HCT116 (cell line): Measurements from ENCODE around the gene ALAD. TPM values are rescaled to one million over a fixed set of nuclear protein-coding genes. Genes with fewer than 3 reads are reported as not detected.

Experiments
- ATAC-seq: fragments of 200-7000 bp; cut with Tn5 transposase; 2 replicates; pipeline ENCODE4 v1.9.1; 2020; ENCODE audit warnings: mild to moderate bottlenecking, moderate library complexity
- BruUV-seq: library from RNA; stranded (reverse); fragments of 400-500 nt; replicated peaks from 2 replicates; lab custom pipeline; 2021; lab: Mats Ljungman, UMichigan
- CTCF ChIA-PET: fragments of 300-600 bp; sonication (Branson Sonifier 250); formaldehyde crosslinking; loops from one replicate; lab custom pipeline; 2021; ENCODE audit warnings: antibody characterized with exemption; lab: Charles Lee
- POLR2A ChIA-PET: fragments of 300-600, 350-600 bp; sonication (Branson Sonifier 250); formaldehyde crosslinking; loops from one replicate; lab custom pipeline; 2021; ENCODE audit warnings: antibody characterized with exemption; lab: Charles Lee
- RAD21 ChIA-PET, 2 experiments: fragments of 300-600 bp; sonication (Branson Sonifier 250); formaldehyde crosslinking; loops; one replicate each; lab custom pipeline; 2023; ENCODE audit warnings: low total read pairs in 2 of 2; ENCODE audit not compliant: uncharacterized antibody in 2 of 2, unreplicated experiment in 2 of 2, low non-redundant PET in 1 of 2; lab: Charles Lee
- DNase-seq: peaks from one replicate; pipeline ENCODE4 v3.0.0-alpha.2; 2010; ENCODE audit warnings: low read depth, low spot score
- H2AFZ ChIP-seq: fragments of 200-600 bp; shearing (Covaris generic), sonication (generic); 2 replicates; pipeline ENCODE4 v1.6.1; 2017; ENCODE audit warnings: low read depth, mixed run types, mixed read lengths, antibody characterized with exemption, low read length; ENCODE audit not compliant: poor library complexity, severe bottlenecking
- H3K27ac ChIP-seq: 2 replicates; pipeline ENCODE4 v1.5.1; 2012; ENCODE audit warnings: low read depth, low read length
- H3K27me3 ChIP-seq: fragments of 200-600 bp; sonication (generic); 2 replicates; pipeline ENCODE4 v1.6.1; 2016; ENCODE audit warnings: mixed run types, low read length, mixed read lengths; ENCODE audit not compliant: insufficient read depth
- H3K36me3 ChIP-seq, 2 experiments: fragments of 200-500 bp in 1 of 2; fragments of 200-600 bp in 1 of 2; sonication (Bioruptor generic) in 1 of 2; sonication (generic) in 1 of 2; 2 replicates each; pipeline versions ENCODE4 v1.5.1 to v1.6.1; 2014 to 2016; ENCODE audit warnings: low read length in 2 of 2, inconsistent platforms in 1 of 2, mixed read lengths in 1 of 2, mixed run types in 1 of 2; ENCODE audit not compliant: insufficient read depth in 2 of 2, control insufficient read depth in 1 of 2
- H3K4me1 ChIP-seq, 2 experiments: fragments of 200-600 bp in 1 of 2; sonication (generic) in 1 of 2; 2 replicates each; pipeline versions ENCODE4 v1.5.1 to v1.6.1; 2012 to 2017; ENCODE audit warnings: low read length in 2 of 2, inconsistent platforms in 1 of 2, mild to moderate bottlenecking in 1 of 2, mixed read lengths in 1 of 2, mixed run types in 1 of 2, moderate library complexity in 1 of 2; ENCODE audit not compliant: insufficient read depth in 2 of 2, control insufficient read depth in 1 of 2
- H3K4me2 ChIP-seq: fragments of 200-600 bp; sonication (generic); 2 replicates; pipeline ENCODE4 v1.6.1; 2017; ENCODE audit warnings: mixed run types, low read length, mixed read lengths
- H3K4me3 ChIP-seq, 2 experiments: fragments of 200-600 bp in 1 of 2; sonication (generic) in 1 of 2; replicated peaks in 1 of 2; 2 replicates each; pipeline ENCODE4 v1.5.1; 2011 to 2016; ENCODE audit warnings: low read length in 2 of 2, control low read depth in 1 of 2, low read depth in 1 of 2, mild to moderate bottlenecking in 1 of 2, mixed read lengths in 1 of 2, mixed run types in 1 of 2
- H3K79me2 ChIP-seq: fragments of 200-600 bp; sonication (generic); 2 replicates; pipeline ENCODE4 v1.6.1; 2017; ENCODE audit warnings: mild to moderate bottlenecking, mixed run types, low read length, moderate library complexity, mixed read lengths; ENCODE audit not compliant: insufficient read depth
- H3K9ac ChIP-seq: fragments of 200-600 bp; sonication (generic); 2 replicates; pipeline ENCODE4 v1.6.1; 2016; ENCODE audit warnings: low read length, mixed read lengths
- H3K9me2 ChIP-seq: fragments of 200-600 bp; sonication (generic), shearing (Covaris generic); 2 replicates; pipeline ENCODE4 v1.6.1; 2017; ENCODE audit warnings: mixed run types, mild to moderate bottlenecking, moderate library complexity; ENCODE audit not compliant: insufficient read depth
- H3K9me3 ChIP-seq, 2 experiments: fragments of 200-500 bp in 1 of 2; fragments of 200-600 bp in 1 of 2; sonication (Bioruptor generic) in 1 of 2; sonication (generic) in 1 of 2; 2 replicates each; pipeline ENCODE4 v1.6.1; 2014 to 2017; ENCODE audit warnings: low read length in 2 of 2, mixed read lengths in 2 of 2, inconsistent platforms in 1 of 2, low read depth in 1 of 2, mild to moderate bottlenecking in 1 of 2, mixed run types in 1 of 2, moderate library complexity in 1 of 2; ENCODE audit not compliant: control insufficient read depth in 1 of 2, insufficient read depth in 1 of 2
- H4K20me1 ChIP-seq: fragments of 200-600 bp; sonication (generic), shearing (Covaris generic); 2 replicates; pipeline ENCODE4 v1.6.1; 2017; ENCODE audit warnings: mixed run types, mild to moderate bottlenecking, moderate library complexity; ENCODE audit not compliant: insufficient read depth
- CBX3 ChIP-seq: IDR thresholded peaks from 2 replicates; pipeline ENCODE4 v1.6.1; 2012; ENCODE audit warnings: low read depth
- CEBPB ChIP-seq: IDR thresholded peaks from 2 replicates; pipeline ENCODE4 v1.6.1; 2012; ENCODE audit warnings: low read depth
- EGR1 ChIP-seq: IDR thresholded peaks from 2 replicates; pipeline ENCODE4 v1.6.1; 2012; ENCODE audit warnings: low read depth
- ELF1 ChIP-seq: IDR thresholded peaks from 2 replicates; pipeline ENCODE4 v1.6.1; 2012; ENCODE audit warnings: low read depth, borderline replicate concordance
- EZH2 ChIP-seq: fragments of 200-600 bp; sonication (generic); IDR thresholded peaks from 2 replicates; pipeline ENCODE4 v1.6.1; 2017; ENCODE audit warnings: antibody characterized with exemption, mixed run types
- EZH2phosphoT487 ChIP-seq: fragments of 200-600 bp; IDR thresholded peaks from 2 replicates; pipeline ENCODE4 v1.6.1; 2018; ENCODE audit warnings: antibody characterized with exemption, borderline replicate concordance
- FOSL1 ChIP-seq: IDR thresholded peaks from 2 replicates; pipeline ENCODE4 v1.6.1; 2012; ENCODE audit warnings: low read depth
- JUND ChIP-seq: IDR thresholded peaks from 2 replicates; pipeline ENCODE4 v1.6.1; 2012
- POLR2A ChIP-seq: IDR thresholded peaks from 2 replicates; pipeline ENCODE4 v1.7.0; 2011; ENCODE audit warnings: borderline replicate concordance; ENCODE audit not compliant: insufficient read depth, insufficient read length; ENCODE audit errors: extremely low read depth
- POLR2AphosphoS5 ChIP-seq: IDR thresholded peaks from 2 replicates; pipeline ENCODE4 v1.6.1; 2011; ENCODE audit warnings: mild to moderate bottlenecking, low read depth, low read length, moderate library complexity
- RAD21 ChIP-seq: IDR thresholded peaks from 2 replicates; pipeline ENCODE4 v1.6.1; 2012; ENCODE audit warnings: low read depth, mild to moderate bottlenecking
- SP1 ChIP-seq: IDR thresholded peaks from 2 replicates; pipeline ENCODE4 v1.6.1; 2012; ENCODE audit warnings: low read depth
- SRF ChIP-seq: IDR thresholded peaks from 2 replicates; pipeline ENCODE4 v1.6.1; 2012; ENCODE audit warnings: low read depth
- YY1 ChIP-seq: IDR thresholded peaks from 2 replicates; pipeline ENCODE4 v1.6.1; 2011; ENCODE audit warnings: low read length, low read depth, moderate library complexity, mild to moderate bottlenecking; ENCODE audit not compliant: insufficient replicate concordance; ENCODE audit errors: extremely low read depth
- ZFX ChIP-seq: fragments of 450-650 bp; IDR thresholded peaks from 2 replicates; pipeline ENCODE4 v1.6.1; 2017
- ZNF274 ChIP-seq: fragments of 200-500 bp; sonication (Bioruptor generic); IDR thresholded peaks from 2 replicates; pipeline ENCODE4 v1.6.1; 2014; ENCODE audit warnings: mild to moderate bottlenecking, low read depth, low read length, inconsistent platforms
- intact Hi-C: fragments of 100-400 bp; cut with micrococcal nuclease; formaldehyde crosslinking; loops from 2 replicates; pipeline ENCODE4 v1.10.0; 2022
- total RNA-seq: library from RNA; stranded (reverse); gene quantifications from one replicate; pipeline ENCODE4 v1.2.1, GENCODE V29; 2021; ENCODE audit not compliant: unreplicated experiment
- TF ChIP-seq, protein P1 (sequence below): IDR thresholded peaks from 2 replicates; pipeline ENCODE4 v1.6.1; 2012
- TF ChIP-seq, protein P2 (sequence below): IDR thresholded peaks from 2 replicates; pipeline ENCODE4 v1.6.1; 2012; ENCODE audit warnings: low read depth
- TF ChIP-seq, protein P3 (sequence below): IDR thresholded peaks from 2 replicates; pipeline ENCODE4 v1.6.1; 2012

The ALAD gene
- total RNA-seq, 1 experiment from 2014 or later: 14.0 TPM

DNA sequence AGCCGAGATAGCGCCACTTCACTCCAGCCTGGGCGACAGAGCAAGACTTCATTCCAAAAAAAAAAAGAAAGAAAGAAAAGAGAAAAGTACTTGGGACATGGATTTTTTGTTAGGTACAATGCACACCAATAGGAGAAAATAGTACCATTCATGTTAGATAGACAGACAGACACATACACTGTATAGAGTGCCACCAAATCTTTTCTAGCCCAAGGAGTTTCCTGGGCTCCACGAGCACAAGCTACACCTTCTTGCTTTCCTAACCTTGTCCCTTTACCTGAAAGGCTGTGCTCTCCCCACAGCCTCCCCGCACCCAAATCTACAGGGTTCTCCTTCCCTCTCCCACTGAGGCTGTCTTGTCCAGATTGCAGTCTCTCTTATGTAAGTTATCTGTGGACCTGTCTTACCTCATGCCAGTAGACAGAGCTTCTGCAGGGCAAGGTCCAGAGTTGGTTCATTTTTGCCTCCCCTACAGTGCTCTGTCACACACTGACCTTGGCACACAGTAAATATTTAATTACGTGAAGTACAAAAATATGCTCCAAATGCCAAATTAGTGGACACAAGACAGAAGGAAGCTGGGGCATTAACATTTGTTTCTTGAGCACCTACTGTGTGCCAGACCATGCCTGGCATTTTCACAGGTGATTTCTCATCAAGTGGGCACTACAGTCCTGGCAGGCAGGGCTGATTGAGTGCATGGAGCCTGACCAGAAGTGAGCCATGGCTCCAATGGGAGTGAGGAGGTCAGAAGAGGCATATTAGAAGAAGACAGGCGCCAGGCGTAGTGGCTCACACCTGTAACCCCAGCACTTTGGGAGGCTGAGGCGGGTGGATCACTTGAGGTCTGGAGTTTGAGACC is 5.9 kb downstream of the ALAD start (continued):
- TF ChIP-seq RAD21 (no peak), EZH2phosphoT487 (no peak), ELF1 (no peak), SP1 (no peak), CBX3 (no peak), CEBPB (no peak)
- TF ChIP-seq, protein P1, sequence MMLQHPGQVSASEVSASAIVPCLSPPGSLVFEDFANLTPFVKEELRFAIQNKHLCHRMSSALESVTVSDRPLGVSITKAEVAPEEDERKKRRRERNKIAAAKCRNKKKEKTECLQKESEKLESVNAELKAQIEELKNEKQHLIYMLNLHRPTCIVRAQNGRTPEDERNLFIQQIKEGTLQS: no peak

DNA sequence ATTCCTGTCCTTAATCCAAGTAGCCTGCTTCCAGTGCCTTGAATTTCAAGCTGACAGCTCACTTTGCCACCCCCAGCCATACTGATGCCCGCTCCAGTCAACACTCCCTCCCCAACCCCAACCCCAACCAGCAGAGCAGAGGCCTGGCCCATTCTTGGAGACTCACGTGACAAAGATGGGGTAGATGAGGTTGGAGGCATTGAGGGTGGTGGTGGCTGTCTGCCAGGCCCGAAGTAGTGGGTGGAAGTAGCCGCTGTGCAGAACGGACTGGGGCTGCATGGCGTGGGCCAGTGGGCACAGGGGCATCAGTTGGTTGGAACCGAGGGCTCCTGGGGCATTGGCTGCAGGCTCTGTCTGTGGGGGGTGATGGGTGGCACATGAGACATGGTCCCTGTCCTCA is 7.8 kb downstream of the ALAD start:
- DNase-seq: no peak
- no peak for TF ChIP-seq ZNF274
- TF ChIP-seq POLR2AphosphoS5: no peak
- TF ChIP-seq, protein P2, sequence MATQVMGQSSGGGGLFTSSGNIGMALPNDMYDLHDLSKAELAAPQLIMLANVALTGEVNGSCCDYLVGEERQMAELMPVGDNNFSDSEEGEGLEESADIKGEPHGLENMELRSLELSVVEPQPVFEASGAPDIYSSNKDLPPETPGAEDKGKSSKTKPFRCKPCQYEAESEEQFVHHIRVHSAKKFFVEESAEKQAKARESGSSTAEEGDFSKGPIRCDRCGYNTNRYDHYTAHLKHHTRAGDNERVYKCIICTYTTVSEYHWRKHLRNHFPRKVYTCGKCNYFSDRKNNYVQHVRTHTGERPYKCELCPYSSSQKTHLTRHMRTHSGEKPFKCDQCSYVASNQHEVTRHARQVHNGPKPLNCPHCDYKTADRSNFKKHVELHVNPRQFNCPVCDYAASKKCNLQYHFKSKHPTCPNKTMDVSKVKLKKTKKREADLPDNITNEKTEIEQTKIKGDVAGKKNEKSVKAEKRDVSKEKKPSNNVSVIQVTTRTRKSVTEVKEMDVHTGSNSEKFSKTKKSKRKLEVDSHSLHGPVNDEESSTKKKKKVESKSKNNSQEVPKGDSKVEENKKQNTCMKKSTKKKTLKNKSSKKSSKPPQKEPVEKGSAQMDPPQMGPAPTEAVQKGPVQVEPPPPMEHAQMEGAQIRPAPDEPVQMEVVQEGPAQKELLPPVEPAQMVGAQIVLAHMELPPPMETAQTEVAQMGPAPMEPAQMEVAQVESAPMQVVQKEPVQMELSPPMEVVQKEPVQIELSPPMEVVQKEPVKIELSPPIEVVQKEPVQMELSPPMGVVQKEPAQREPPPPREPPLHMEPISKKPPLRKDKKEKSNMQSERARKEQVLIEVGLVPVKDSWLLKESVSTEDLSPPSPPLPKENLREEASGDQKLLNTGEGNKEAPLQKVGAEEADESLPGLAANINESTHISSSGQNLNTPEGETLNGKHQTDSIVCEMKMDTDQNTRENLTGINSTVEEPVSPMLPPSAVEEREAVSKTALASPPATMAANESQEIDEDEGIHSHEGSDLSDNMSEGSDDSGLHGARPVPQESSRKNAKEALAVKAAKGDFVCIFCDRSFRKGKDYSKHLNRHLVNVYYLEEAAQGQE: no peak
- TF ChIP-seq, protein P1: no peak
- no peak for TF ChIP-seq JUND
- TF ChIP-seq EGR1: no peak
- no peak for TF ChIP-seq SP1
- TF ChIP-seq POLR2A: no peak
- TF ChIP-seq EZH2phosphoT487: no peak
- TF ChIP-seq EZH2: no peak
- TF ChIP-seq SRF: no peak
- TF ChIP-seq ZFX: no peak
- no peak for TF ChIP-seq CBX3
- TF ChIP-seq, protein P3, sequence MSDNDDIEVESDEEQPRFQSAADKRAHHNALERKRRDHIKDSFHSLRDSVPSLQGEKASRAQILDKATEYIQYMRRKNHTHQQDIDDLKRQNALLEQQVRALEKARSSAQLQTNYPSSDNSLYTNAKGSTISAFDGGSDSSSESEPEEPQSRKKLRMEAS: no peak
- TF ChIP-seq RAD21: no peak
- TF ChIP-seq YY1: no peak
- no peak for TF ChIP-seq FOSL1
- H3K9ac ChIP-seq: no peak overlapping the region
- intact Hi-C loops: no loop called here
- ATAC-seq: no peak
- H4K20me1 ChIP-seq: no peaks in the 10 kb centered on the region
- H3K4me1 ChIP-seq: no peaks in the 10 kb centered on the region
- no TSS peak for BruUV-seq
- POLR2A ChIA-PET: no interaction called here
- RAD21 ChIA-PET: no interaction called here
- H3K27ac ChIP-seq: no peak overlapping the region
- no peaks in the 10 kb centered on the region for H3K9me3 ChIP-seq
- no peaks in the 10 kb centered on the region for H3K27me3 ChIP-seq
- H3K79me2 ChIP-seq: no peaks in the 10 kb centered on the region
- CTCF ChIA-PET: no interaction called here
- no peak overlapping the region for H2AFZ ChIP-seq
- H3K4me2 ChIP-seq: no peak overlapping the region
- H3K9me2 ChIP-seq: no peaks in the 10 kb centered on the region
- no peaks in the 10 kb centered on the region; a peak in 1 of 4 replicates for H3K36me3 ChIP-seq
- no peak overlapping the region for H3K4me3 ChIP-seq
